Mesendoderm (in vitro differentiated cells): ENCODE data around the gene CCDC174.

Experiments
- DNase-seq: peaks from one replicate; pipeline ENCODE4 v3.0.0; 2013
- H2AK5ac ChIP-seq: 2 replicates; pipeline ENCODE4 v1.6.1; 2013; ENCODE audit warnings: low read length, inconsistent platforms
- H2BK120ac ChIP-seq: 2 replicates; pipeline ENCODE4 v1.6.1; 2013; ENCODE audit warnings: low read depth, mild to moderate bottlenecking, low read length, moderate library complexity, mixed read lengths
- H2BK15ac ChIP-seq: replicated peaks from 2 replicates; pipeline ENCODE4 v1.6.1; 2013; ENCODE audit warnings: low read depth, mild to moderate bottlenecking, moderate library complexity
- H2BK5ac ChIP-seq: 2 replicates; pipeline ENCODE4 v1.6.1; 2013; ENCODE audit warnings: low read length, inconsistent platforms
- H3K18ac ChIP-seq: 2 replicates; pipeline ENCODE4 v1.6.1; 2013; ENCODE audit warnings: mild to moderate bottlenecking, low read length, mixed read lengths
- H3K23ac ChIP-seq: one replicate; pipeline ENCODE4 v1.6.1; 2013; ENCODE audit warnings: low read length
- H3K27ac ChIP-seq: 2 replicates; pipeline ENCODE4 v1.5.1; 2013; ENCODE audit warnings: low read depth, mild to moderate bottlenecking, inconsistent platforms, low read length, moderate library complexity
- H3K27me3 ChIP-seq: 2 replicates; pipeline ENCODE4 v1.6.1; 2013; ENCODE audit warnings: low read length, control low read depth, mild to moderate bottlenecking, inconsistent platforms; ENCODE audit not compliant: insufficient read depth, poor library complexity
- H3K36me3 ChIP-seq: 2 replicates; pipeline ENCODE4 v1.6.1; 2013; ENCODE audit warnings: low read length, inconsistent platforms; ENCODE audit not compliant: control insufficient read depth, insufficient read depth
- H3K4ac ChIP-seq: one replicate; pipeline ENCODE4 v1.6.1; 2013; ENCODE audit warnings: low read depth, mild to moderate bottlenecking, low read length, moderate library complexity
- H3K4me1 ChIP-seq: 2 replicates; pipeline ENCODE4 v1.6.1; 2013; ENCODE audit warnings: low read depth, low read length, inconsistent platforms; ENCODE audit not compliant: control insufficient read depth
- H3K4me2 ChIP-seq: 2 replicates; pipeline ENCODE4 v1.6.1; 2013; ENCODE audit warnings: low read length
- H3K4me3 ChIP-seq: 2 replicates; pipeline ENCODE4 v1.5.1; 2013; ENCODE audit warnings: mild to moderate bottlenecking, low read length
- H3K56ac ChIP-seq: one replicate; pipeline ENCODE4 v1.6.1; 2013; ENCODE audit warnings: low read length
- H3K79me1 ChIP-seq: 2 replicates; pipeline ENCODE4 v1.6.1; 2013; ENCODE audit warnings: low read length, inconsistent platforms
- H3K79me2 ChIP-seq: 2 replicates; pipeline ENCODE4 v1.6.1; 2013; ENCODE audit warnings: mild to moderate bottlenecking, low read length; ENCODE audit not compliant: control insufficient read depth, insufficient read depth
- H3K9ac ChIP-seq: 2 replicates; pipeline ENCODE4 v1.6.1; 2013; ENCODE audit warnings: low read length, inconsistent platforms
- H4K5ac ChIP-seq: one replicate; pipeline ENCODE4 v1.6.1; 2013; ENCODE audit warnings: low read length
- H4K8ac ChIP-seq: one replicate; pipeline ENCODE4 v1.6.1; 2013; ENCODE audit warnings: low read depth, mild to moderate bottlenecking, control low read depth, low read length, moderate library complexity
- WGBS: extraction: QIAGEN DNeasy Blood & Tissue Kit; methylation state at CpG from one replicate; pipeline ENCODE4 v1.1.7; 2013; ENCODE audit warnings: low lambda C conversion rate, missing lambda C conversion rate; ENCODE audit not compliant: insufficient coverage; ENCODE audit errors: extremely low coverage; 5-methylcytosine and 5-hydroxymethylcytosine counted together

Gene CCDC174

DNA sequence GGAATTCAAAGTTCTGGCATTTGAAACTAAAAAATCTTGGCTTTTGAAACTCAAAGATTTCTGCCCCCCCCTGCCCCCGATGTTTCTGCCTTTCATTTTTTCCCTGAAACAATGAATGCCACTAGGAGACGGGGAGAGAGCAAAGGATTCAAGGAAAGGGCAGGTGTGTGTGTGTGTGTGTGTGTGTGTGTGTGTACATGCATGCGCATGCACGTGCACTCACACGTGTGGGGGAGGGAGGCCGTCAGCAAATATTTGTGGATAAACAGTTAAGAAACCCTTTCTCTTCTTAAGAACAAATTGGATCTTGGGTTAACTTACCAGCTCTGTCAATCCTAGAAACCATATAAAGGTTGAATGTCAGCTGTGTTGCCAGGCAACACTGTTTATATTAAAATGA lies 29.2 kb upstream of the CCDC174 start:
- Histone ChIP-seq H3K18ac (no peak overlapping the region), H3K4ac (no peak overlapping the region), H3K4me2 (no peak overlapping the region), H3K27me3 (no peaks in the 10 kb centered on the region), H3K27ac (no peak overlapping the region), H3K23ac (no peak overlapping the region), H3K36me3 (no peaks in the 10 kb centered on the region), H2BK120ac (no peak overlapping the region), H4K5ac (no peak overlapping the region), H2AK5ac (no peak overlapping the region), H3K4me3 (no peak overlapping the region), H3K4me1 (no peaks in the 10 kb centered on the region), H3K9ac (no peak overlapping the region), H4K8ac (no peak overlapping the region), H3K79me2 (no peaks in the 10 kb centered on the region), H3K79me1 (no peaks in the 10 kb centered on the region), H2BK15ac (no peak overlapping the region), H2BK5ac (no peak overlapping the region), H3K56ac (no peak overlapping the region)
- WGBS: no CpG with 5 or more reads among the region's 6 CpGs
- no peak for DNase-seq

DNA sequence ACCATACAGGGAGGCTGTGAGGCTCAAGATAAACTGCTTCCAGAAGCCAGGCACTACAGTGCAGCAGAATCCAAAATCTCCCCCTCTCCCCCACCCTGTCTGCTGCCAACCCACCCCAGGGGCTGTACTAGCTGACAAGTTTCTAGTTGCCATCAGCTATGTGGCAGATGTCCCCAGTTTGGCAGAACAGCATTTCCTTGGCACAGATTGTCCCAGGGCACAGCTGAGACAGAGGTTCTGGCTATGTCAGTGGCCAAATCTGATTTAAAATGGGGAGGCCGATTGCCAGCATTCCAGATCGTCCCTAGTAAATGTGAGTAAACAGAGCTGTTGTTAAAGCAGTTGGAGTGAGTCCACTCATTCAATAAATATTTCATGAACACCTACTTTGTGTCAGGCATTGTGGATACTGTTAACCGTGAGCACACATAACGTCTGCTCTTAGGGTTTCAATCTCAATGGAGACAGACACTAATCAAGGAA lies 28.0 kb upstream of the CCDC174 start:
- no peaks in the 10 kb centered on the region for H3K27me3 ChIP-seq
- no CpG with 5 or more reads among the region's 4 CpGs for WGBS

DNA sequence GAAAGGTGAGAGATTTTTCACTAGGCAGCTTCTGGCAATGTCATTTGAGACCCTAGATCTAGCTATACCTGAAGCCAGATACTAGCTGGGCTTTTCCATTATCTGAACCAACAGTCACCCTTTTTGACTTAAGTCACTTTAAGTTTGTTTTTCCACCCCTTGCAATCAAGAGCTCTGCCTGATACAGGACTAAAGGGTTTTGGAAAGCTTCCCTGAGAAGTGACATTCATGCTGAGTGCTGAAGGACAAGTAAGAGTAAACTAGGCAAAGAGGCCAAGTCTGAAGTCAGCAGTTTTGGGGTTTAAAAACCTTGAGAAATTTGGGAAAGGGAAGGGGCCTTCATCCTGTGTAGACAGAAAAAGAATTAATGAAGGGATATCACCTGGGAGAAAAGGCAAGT lies 27.1 kb upstream of the CCDC174 start:
- Histone ChIP-seq H3K4me2 (no peak overlapping the region), H3K79me2 (no peaks in the 10 kb centered on the region), H3K79me1 (no peaks in the 10 kb centered on the region), H3K4ac (no peak overlapping the region), H3K23ac (no peak overlapping the region), H2BK120ac (no peak overlapping the region), H3K18ac (no peak overlapping the region), H3K56ac (no peak overlapping the region), H4K8ac (no peak overlapping the region), H2BK15ac (no peak overlapping the region), H2BK5ac (no peak overlapping the region), H3K27ac (no peak overlapping the region), H2AK5ac (no peak overlapping the region), H4K5ac (no peak overlapping the region), H3K4me3 (no peak overlapping the region), H3K4me1 (no peaks in the 10 kb centered on the region), H3K9ac (no peak overlapping the region), H3K27me3 (no peaks in the 10 kb centered on the region), H3K36me3 (no peaks in the 10 kb centered on the region)
- DNase-seq: no peak

More for the DNA sequence above, 28.0 kb upstream of the CCDC174 start:
- Histone ChIP-seq H3K18ac (no peak overlapping the region), H3K4me1 (no peaks in the 10 kb centered on the region), H4K8ac (no peak overlapping the region), H2BK120ac (no peak overlapping the region), H2BK15ac (no peak overlapping the region), H2AK5ac (no peak overlapping the region), H2BK5ac (no peak overlapping the region), H3K4ac (no peak overlapping the region), H3K23ac (no peak overlapping the region), H3K4me2 (no peak overlapping the region), H3K9ac (no peak overlapping the region), H3K79me2 (no peaks in the 10 kb centered on the region), H3K79me1 (no peaks in the 10 kb centered on the region), H3K27ac (no peak overlapping the region), H3K36me3 (no peaks in the 10 kb centered on the region), H3K56ac (no peak overlapping the region), H3K4me3 (no peak overlapping the region), H4K5ac (no peak overlapping the region)
- DNase-seq: no peak

DNA sequence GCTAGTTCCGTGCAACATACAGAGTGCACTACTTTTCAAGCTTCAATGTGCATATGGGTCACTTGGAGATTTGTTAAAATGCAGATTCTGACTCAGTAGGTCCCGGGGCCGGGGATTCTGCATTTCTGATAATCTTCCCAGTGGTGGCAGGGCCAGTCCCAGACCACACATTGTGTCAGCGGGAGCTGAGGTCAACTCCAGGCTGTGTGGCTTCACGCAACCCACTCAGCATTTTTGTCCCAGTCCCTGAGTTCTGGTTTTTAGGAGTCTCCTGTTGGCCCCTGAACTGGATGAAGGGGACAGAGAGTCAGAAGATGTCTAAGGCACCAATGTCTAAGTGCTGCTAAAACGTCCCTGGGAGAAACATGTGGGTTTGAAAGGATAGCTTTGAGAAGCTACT lies 26.1 kb upstream of the CCDC174 start:
- Histone ChIP-seq H3K4me3 (no peak overlapping the region), H3K4me1 (no peaks in the 10 kb centered on the region), H2BK15ac (no peak overlapping the region), H3K36me3 (no peaks in the 10 kb centered on the region), H2BK120ac (no peak overlapping the region), H4K5ac (no peak overlapping the region), H3K23ac (no peak overlapping the region), H3K79me2 (no peaks in the 10 kb centered on the region), H3K4me2 (no peak overlapping the region), H2AK5ac (no peak overlapping the region), H3K79me1 (no peaks in the 10 kb centered on the region), H3K4ac (no peak overlapping the region), H3K18ac (no peak overlapping the region), H2BK5ac (no peak overlapping the region), H3K9ac (no peak overlapping the region), H3K27me3 (no peaks in the 10 kb centered on the region), H3K56ac (no peak overlapping the region), H4K8ac (no peak overlapping the region), H3K27ac (no peak overlapping the region)
- no peak for DNase-seq
- WGBS: no CpG with 5 or more reads among the region's 6 CpGs

DNA sequence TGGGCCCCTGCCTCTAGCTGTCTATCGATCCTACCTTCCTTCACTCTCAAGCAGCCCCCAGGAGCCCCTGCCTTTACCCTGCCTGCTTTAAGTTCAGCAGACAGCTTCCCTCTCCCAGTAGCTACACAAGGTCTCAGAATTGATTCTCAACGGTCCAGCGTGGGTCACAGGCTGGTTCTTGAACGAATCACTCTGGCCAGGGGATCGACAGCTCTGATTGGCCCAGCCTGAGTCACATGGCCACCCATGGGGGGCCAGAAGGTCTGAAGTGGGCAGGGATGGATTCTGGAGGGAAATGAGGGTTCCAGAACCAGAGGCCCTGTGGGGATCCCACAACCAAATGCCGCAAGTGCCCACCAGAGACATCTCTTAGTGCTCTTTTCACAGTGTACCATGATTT lies 23.7 kb upstream of the CCDC174 start:
- no peak overlapping the region for H2BK5ac ChIP-seq
- no peaks in the 10 kb centered on the region for H3K79me2 ChIP-seq
- no peak overlapping the region for H4K8ac ChIP-seq
- H3K18ac ChIP-seq: no peak overlapping the region
- WGBS: no CpG with 5 or more reads among the region's 6 CpGs
- no peak overlapping the region for H2BK15ac ChIP-seq
- H3K79me1 ChIP-seq: no peaks in the 10 kb centered on the region
- no peak overlapping the region for H2BK120ac ChIP-seq
- DNase-seq: no peak
- H3K4me2 ChIP-seq: no peak overlapping the region
- H3K9ac ChIP-seq: no peak overlapping the region
- H4K5ac ChIP-seq: no peak overlapping the region
- H3K4ac ChIP-seq: no peak overlapping the region
- no peak overlapping the region for H2AK5ac ChIP-seq
- H3K4me3 ChIP-seq: no peak overlapping the region
- H3K27ac ChIP-seq: no peak overlapping the region
- no peaks in the 10 kb centered on the region for H3K4me1 ChIP-seq
- H3K23ac ChIP-seq: no peak overlapping the region
- no peaks in the 10 kb centered on the region for H3K27me3 ChIP-seq
- no peaks in the 10 kb centered on the region for H3K36me3 ChIP-seq
- no peak overlapping the region for H3K56ac ChIP-seq

DNA sequence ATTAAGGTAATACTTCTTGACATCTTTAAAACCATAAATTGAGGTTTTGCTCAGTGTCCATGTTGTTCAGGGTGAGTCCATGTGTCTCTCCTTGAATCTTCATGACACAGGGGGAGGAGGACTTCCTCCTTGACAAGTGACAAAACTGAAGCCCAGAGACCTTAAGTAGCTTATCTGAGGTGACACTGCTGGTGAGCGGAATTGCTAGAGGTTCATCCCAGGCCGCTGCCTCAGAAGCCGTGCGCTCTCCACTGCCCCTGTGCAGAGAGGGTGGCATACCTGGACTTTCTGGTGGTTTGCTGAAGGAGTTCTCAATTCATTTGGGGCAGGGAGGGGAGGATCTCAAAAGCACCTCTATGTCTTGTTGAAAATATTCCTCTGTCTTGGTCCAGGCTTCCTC lies 23.2 kb upstream of the CCDC174 start:
- no peaks in the 10 kb centered on the region for H3K36me3 ChIP-seq
- no peak overlapping the region for H2BK15ac ChIP-seq
- H3K4me1 ChIP-seq: no peaks in the 10 kb centered on the region
- H3K4me3 ChIP-seq: no peak overlapping the region
- no CpG with 5 or more reads among the region's 4 CpGs for WGBS
- no peaks in the 10 kb centered on the region for H3K79me1 ChIP-seq
- no peaks in the 10 kb centered on the region for H3K79me2 ChIP-seq
- H3K27me3 ChIP-seq: no peaks in the 10 kb centered on the region
- no peak for DNase-seq
- H2AK5ac ChIP-seq: no peak overlapping the region
- H4K8ac ChIP-seq: no peak overlapping the region
- no peak overlapping the region for H2BK120ac ChIP-seq
- H4K5ac ChIP-seq: no peak overlapping the region
- H3K56ac ChIP-seq: no peak overlapping the region
- H3K18ac ChIP-seq: no peak overlapping the region
- no peak overlapping the region for H3K9ac ChIP-seq
- H3K4ac ChIP-seq: no peak overlapping the region
- H3K4me2 ChIP-seq: no peak overlapping the region
- no peak overlapping the region for H3K27ac ChIP-seq
- H3K23ac ChIP-seq: no peak overlapping the region
- H2BK5ac ChIP-seq: no peak overlapping the region
